Activated CD4-positive, alpha-beta T cell treated with anti-CD3 and anti-CD28 coated beads, Interleukin-2, amount 10 ng/mL, durations not matched to agents 7 days and 5 days (primary cell): ENCODE data around the gene OAS1. TPM values are rescaled to one million over a fixed set of nuclear protein-coding genes. Genes with fewer than 3 reads are reported as not detected.

Experiments used
- CTCF ChIA-PET: fragments of 350-600 bp; sonication (Branson Sonifier 250); formaldehyde crosslinking; loops from one replicate; lab custom pipeline; 2021; ENCODE audit warnings: antibody characterized with exemption; lab: Charles Lee
- POLR2A ChIA-PET: fragments of 350-600 bp; sonication (Branson Sonifier 250); formaldehyde crosslinking; loops from one replicate; lab custom pipeline; 2021; ENCODE audit warnings: antibody characterized with exemption; lab: Charles Lee
- DNase-seq: peaks from one replicate; pipeline ENCODE4 v3.0.0-alpha.2; 2020
- H3K27ac Mint-ChIP-seq: one replicate; pipeline ENCODE4 v1.8.0; 2021; ENCODE audit warnings: mild to moderate bottlenecking, moderate library complexity, mixed read lengths
- H3K27me3 Mint-ChIP-seq: one replicate; pipeline ENCODE4 v1.8.0; 2021; ENCODE audit warnings: mixed read lengths
- H3K36me3 Mint-ChIP-seq: one replicate; pipeline ENCODE4 v1.8.0; 2021; ENCODE audit warnings: low read depth, mixed read lengths
- H3K4me1 Mint-ChIP-seq: one replicate; pipeline ENCODE4 v1.8.0; 2021; ENCODE audit warnings: mixed read lengths
- H3K4me3 Mint-ChIP-seq: one replicate; pipeline ENCODE4 v1.8.0; 2021; ENCODE audit warnings: mild to moderate bottlenecking, moderate library complexity, mixed read lengths
- H3K9me3 Mint-ChIP-seq: one replicate; pipeline ENCODE4 v1.8.0; 2021; ENCODE audit warnings: mixed read lengths
- total RNA-seq, 2 experiments: library from RNA; stranded (reverse); gene quantifications; one replicate each; pipeline ENCODE4 v1.2.3, GENCODE V29; 2021

Gene OAS1
- total RNA-seq, 2 experiments from 2014 or later = 194 to 197 TPM

GRCh38 chr12:112927925-112928324 is 21.2 kb downstream of the OAS1 start:
- no peak overlapping the region for H3K4me3 Mint-ChIP-seq
- H3K27ac Mint-ChIP-seq = no peak overlapping the region
- CTCF ChIA-PET = interaction anchor here (1.3 kb wide), 1 partner anchor 27 kb away, joined by 3 read pairs; no protein-coding TSS in a partner anchor

GRCh38 chr12:112928978-112929377 is 22.2 kb downstream of the OAS1 start:
- Mint-ChIP-seq H3K27me3 (no peaks in the 10 kb centered on the region), H3K9me3 (peaks cover 18% of the 10 kb centered on the region), H3K4me1 (peaks cover 10% of the 10 kb centered on the region), H3K36me3 (peaks cover 63% of the 10 kb centered on the region), H3K4me3 (no peak overlapping the region), H3K27ac (no peak overlapping the region)
- DNase-seq = no peak
- ChIA-PET CTCF (interaction anchor here (0.7 to 1.3 kb wide), 2 partner anchors 13 to 28 kb away, joined by 3 read pairs; no protein-coding TSS in a partner anchor), POLR2A (no interaction called here)

More at GRCh38 chr12:112927925-112928324, 21.2 kb downstream of the OAS1 start:
- peaks cover 18% of the 10 kb centered on the region for H3K9me3 Mint-ChIP-seq
- no peaks in the 10 kb centered on the region for H3K27me3 Mint-ChIP-seq
- peaks cover 73% of the 10 kb centered on the region for H3K36me3 Mint-ChIP-seq
- POLR2A ChIA-PET = no interaction called here
- no peak for DNase-seq
- peaks cover 15% of the 10 kb centered on the region for H3K4me1 Mint-ChIP-seq

DNA sequence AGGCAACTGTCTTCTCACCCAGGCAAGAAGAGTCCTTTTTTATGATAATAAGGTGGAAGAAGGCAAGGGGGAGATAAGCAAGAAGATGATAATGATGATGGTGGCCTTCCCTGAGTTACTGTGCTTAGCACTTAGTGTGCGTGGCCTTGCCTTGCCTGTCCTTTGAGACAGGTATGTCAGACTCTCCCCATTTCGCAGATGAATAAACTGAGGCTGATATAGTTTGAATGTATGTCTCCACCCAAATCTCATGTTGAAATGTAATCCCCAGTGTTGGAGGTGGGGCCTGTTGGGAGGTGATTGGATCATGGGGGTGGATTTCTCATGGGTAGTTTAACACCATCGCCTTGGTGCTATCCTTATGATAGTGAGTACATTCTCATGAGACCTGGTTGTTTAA is 23.0 kb downstream of the OAS1 start:
- POLR2A ChIA-PET = no interaction called here
- CTCF ChIA-PET = no interaction called here

GRCh38 chr12:112930350-112930749 is 23.6 kb downstream of the OAS1 start:
- CTCF ChIA-PET = interaction anchor here (0.6 to 1.5 kb wide), 4 partner anchors 9 to 23 kb away, joined by 3 to 4 read pairs (median 4); no protein-coding TSS in a partner anchor

More for the DNA sequence above, 23.0 kb downstream of the OAS1 start:
- no peak overlapping the region for H3K4me3 Mint-ChIP-seq
- peaks cover 9% of the 10 kb centered on the region for H3K4me1 Mint-ChIP-seq
- H3K27me3 Mint-ChIP-seq = no peaks in the 10 kb centered on the region
- DNase-seq = no peak
- H3K27ac Mint-ChIP-seq = no peak overlapping the region
- peaks cover 17% of the 10 kb centered on the region for H3K9me3 Mint-ChIP-seq
- H3K36me3 Mint-ChIP-seq = peaks cover 56% of the 10 kb centered on the region

GRCh38 chr12:112932485-112933128 is 25.8 kb downstream of the OAS1 start:
- POLR2A ChIA-PET = no interaction called here
- Mint-ChIP-seq H3K4me1 (peaks cover 19% of the 10 kb centered on the region), H3K27ac (no peak overlapping the region)

More at GRCh38 chr12:112930350-112930749, 23.6 kb downstream of the OAS1 start:
- H3K4me1 Mint-ChIP-seq = peaks cover 8% of the 10 kb centered on the region
- H3K27me3 Mint-ChIP-seq = no peaks in the 10 kb centered on the region
- no peak overlapping the region for H3K4me3 Mint-ChIP-seq
- POLR2A ChIA-PET = no interaction called here
- H3K27ac Mint-ChIP-seq = no peak overlapping the region
- peaks cover 50% of the 10 kb centered on the region for H3K36me3 Mint-ChIP-seq
- H3K9me3 Mint-ChIP-seq = peaks cover 15% of the 10 kb centered on the region
- DNase-seq = no peak

DNA sequence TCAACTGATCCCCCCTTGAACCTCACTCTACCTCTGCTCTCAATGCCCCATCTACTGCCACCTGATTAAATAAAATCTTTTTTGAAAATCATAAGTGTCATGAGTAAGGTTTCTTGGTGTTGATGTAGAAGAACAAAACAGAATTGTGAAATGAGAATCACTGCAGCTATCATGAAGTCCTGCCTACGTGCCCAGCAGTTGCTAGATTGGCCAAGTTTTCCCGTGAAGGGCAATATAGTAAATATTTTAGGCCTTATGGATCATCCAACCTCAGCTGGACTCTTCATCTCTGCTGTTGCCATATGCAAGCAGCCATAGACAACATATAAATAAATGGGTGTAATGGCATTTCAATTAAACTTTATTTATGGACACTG is 26.4 kb downstream of the OAS1 start:
- Mint-ChIP-seq H3K27me3 (no peaks in the 10 kb centered on the region), H3K4me3 (no peak overlapping the region), H3K27ac (no peak overlapping the region), H3K9me3 (peaks cover 6% of the 10 kb centered on the region), H3K36me3 (peaks cover 30% of the 10 kb centered on the region), H3K4me1 (peaks cover 23% of the 10 kb centered on the region)
- DNase-seq = no peak
- POLR2A ChIA-PET = no interaction called here
- CTCF ChIA-PET = no interaction called here

More at GRCh38 chr12:112932485-112933128, 25.8 kb downstream of the OAS1 start:
- Mint-ChIP-seq H3K27me3 (no peaks in the 10 kb centered on the region), H3K4me3 (no peak overlapping the region), H3K9me3 (peaks cover 6% of the 10 kb centered on the region), H3K36me3 (peaks cover 32% of the 10 kb centered on the region)
- CTCF ChIA-PET = no interaction called here
- no peak for DNase-seq

GRCh38 chr12:112936264-112936663 is 29.5 kb downstream of the OAS1 start:
- H3K9me3 Mint-ChIP-seq = no peaks in the 10 kb centered on the region
- no peaks in the 10 kb centered on the region for H3K27me3 Mint-ChIP-seq
- peaks cover 41% of the 10 kb centered on the region for H3K4me1 Mint-ChIP-seq
- no peak overlapping the region for H3K27ac Mint-ChIP-seq
- H3K4me3 Mint-ChIP-seq = no peak overlapping the region
- peaks cover 25% of the 10 kb centered on the region for H3K36me3 Mint-ChIP-seq
- DNase-seq = no peak
- CTCF ChIA-PET = interaction anchor here (3.4 kb wide), 1 partner anchor 16 kb away, joined by 10 read pairs; no protein-coding TSS in a partner anchor
- POLR2A ChIA-PET = no interaction called here

DNA sequence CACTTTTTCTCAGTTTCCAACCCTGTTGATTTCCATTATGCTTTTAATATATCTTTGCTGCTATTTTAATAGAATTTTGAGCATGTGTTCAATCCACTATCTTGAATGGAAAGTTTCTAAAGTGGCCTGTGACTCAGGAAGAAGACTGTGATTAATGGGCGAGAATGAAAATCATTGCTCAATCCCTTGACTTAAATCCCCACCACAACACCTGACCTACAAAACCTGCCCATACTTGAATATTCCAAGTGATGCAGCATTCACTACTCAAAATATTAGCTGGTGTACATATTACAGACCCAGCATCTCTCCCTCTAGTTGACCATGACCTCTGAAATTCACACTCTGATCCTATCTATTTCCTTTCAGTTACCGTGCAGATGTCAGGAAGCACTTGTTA is 30.2 kb downstream of the OAS1 start:
- no peak for DNase-seq
- Mint-ChIP-seq H3K4me1 (peaks cover 48% of the 10 kb centered on the region), H3K36me3 (peaks cover 32% of the 10 kb centered on the region), H3K27ac (peak overlapping the region; percentile 47), H3K27me3 (no peaks in the 10 kb centered on the region), H3K9me3 (no peaks in the 10 kb centered on the region), H3K4me3 (no peak overlapping the region)
- POLR2A ChIA-PET = interaction anchor here (0.7 to 1.6 kb wide), 2 partner anchors 30 to 42 kb away, joined by 3 to 14 read pairs; partner anchors contain the start of genes OAS1 and OAS2
- CTCF ChIA-PET = interaction anchor here (1.4 to 3.4 kb wide), 6 partner anchors 12 to 56 kb away, joined by 3 to 13 read pairs (median 6); partner anchors contain the start of gene OAS1

DNA sequence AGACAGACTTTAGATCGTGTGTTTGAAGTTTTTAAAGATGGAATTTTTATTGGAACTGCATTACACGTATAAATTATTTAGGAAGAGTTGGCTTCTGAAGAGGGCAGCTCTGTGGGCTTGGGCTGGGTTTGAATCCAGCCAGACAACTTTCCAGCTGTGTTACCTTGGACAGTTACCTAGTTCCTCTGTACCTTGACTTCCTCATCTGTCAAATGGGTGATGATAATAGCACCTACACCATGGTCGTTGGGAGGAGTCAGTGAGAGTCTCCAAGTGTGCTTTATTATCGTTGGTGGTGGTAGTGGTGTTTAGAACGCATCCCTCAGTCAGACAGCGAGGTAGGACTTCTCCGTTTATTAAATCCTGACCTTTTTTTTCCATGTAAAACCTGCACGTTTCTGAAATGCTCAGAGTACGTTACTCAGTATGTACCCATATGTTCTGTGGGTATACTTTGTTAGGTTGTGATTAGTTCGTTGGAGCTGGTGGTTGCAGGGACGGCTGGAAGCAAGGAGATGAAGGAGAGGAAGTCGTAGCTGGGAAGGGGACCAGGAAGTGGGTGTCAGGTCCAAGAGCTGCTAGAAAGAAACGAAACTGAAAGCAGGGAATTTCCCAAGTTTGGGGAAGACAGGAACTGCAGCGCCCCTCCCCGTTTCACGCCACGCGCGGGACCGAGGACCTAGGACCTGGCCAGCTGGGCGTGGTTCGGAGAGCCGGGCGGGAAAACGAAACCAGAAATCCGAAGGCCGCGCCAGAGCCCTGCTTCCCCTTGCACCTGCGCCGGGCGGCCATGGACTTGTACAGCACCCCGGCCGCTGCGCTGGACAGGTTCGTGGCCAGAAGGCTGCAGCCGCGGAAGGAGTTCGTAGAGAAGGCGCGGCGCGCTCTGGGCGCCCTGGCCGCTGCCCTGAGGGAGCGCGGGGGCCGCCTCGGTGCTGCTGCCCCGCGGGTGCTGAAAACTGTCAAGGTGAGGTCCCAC is 31.3 kb downstream of the OAS1 start, which contains the start of gene OAS3:
Gene OAS3, plus strand, starts transcription at position 734 of the 979 bp plus-strand sequence. Its CDS starts 57 bp downstream, at position 791.
- Mint-ChIP-seq H3K27ac (peak within 1 kb of the TSS; percentile 94), H3K27me3 (no peaks in the 10 kb centered on the region), H3K4me3 (peak within 1 kb of the TSS; percentile 80), H3K36me3 (peaks cover 39% of the 10 kb centered on the region), H3K4me1 (peaks cover 52% of the 10 kb centered on the region), H3K9me3 (no peaks in the 10 kb centered on the region)
- peak; percentile 77 for DNase-seq
- CTCF ChIA-PET = interaction anchor here (1.0 to 3.4 kb wide), 7 partner anchors 13 to 55 kb away, joined by 3 to 13 read pairs (median 6); partner anchors contain the start of gene OAS1
- POLR2A ChIA-PET = interaction anchor here (0.6 to 1.6 kb wide), 5 partner anchors 24 to 1411 kb away, joined by 3 to 14 read pairs (median 4); partner anchors contain the start of genes OAS1 and OAS2

GRCh38 chr12:112938751-112939150 is 32.0 kb downstream of the OAS1 start:
- H3K27ac Mint-ChIP-seq = peak overlapping the region; percentile 94
- ChIA-PET POLR2A (interaction anchor here (1.2 to 1.6 kb wide), 2 partner anchors 32 to 40 kb away, joined by 12 to 14 read pairs; partner anchors contain the start of genes OAS1 and OAS2), CTCF (interaction anchor here (1.0 to 3.4 kb wide), 3 partner anchors 19 to 46 kb away, joined by 3 to 13 read pairs (median 10); no protein-coding TSS in a partner anchor)
- H3K4me1 Mint-ChIP-seq = peaks cover 52% of the 10 kb centered on the region
- H3K9me3 Mint-ChIP-seq = no peaks in the 10 kb centered on the region
- no peak for DNase-seq
- peaks cover 43% of the 10 kb centered on the region for H3K36me3 Mint-ChIP-seq
- peak overlapping the region; percentile 80 for H3K4me3 Mint-ChIP-seq
- no peaks in the 10 kb centered on the region for H3K27me3 Mint-ChIP-seq

DNA sequence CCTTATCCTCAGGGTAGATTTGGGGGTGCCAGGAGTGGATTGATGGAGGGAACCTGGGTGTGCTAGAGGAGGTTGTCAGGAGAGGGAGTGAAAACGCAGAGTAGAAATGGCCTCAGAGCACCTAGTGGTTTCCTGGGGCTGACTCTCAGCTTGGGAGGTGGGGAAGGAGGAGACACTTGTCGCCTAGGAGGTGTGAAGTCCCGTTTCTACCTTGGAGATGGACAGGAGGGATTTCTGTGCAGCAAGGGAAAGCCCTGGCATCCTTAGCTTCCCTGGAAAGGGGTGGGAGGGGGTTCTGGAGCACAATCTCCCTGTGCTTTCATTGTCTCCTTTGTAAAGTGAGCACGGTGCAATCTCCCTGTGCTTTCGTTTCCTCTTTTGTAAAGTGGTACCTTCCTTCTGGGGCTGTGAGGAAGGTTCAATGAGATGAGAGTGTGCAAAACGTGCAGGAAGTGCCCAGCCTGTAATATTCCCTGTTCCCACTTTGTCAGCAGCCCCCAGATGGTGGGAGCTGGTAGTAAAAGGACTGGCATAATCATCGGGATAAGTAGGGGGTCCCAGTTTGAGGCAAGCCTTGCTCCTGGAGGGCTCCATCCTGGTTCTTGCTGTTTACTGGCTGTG is 33.1 kb downstream of the OAS1 start:
- Mint-ChIP-seq H3K4me1 (peaks cover 56% of the 10 kb centered on the region), H3K27me3 (no peaks in the 10 kb centered on the region), H3K36me3 (peaks cover 52% of the 10 kb centered on the region), H3K27ac (peak overlapping the region; percentile 94), H3K9me3 (no peaks in the 10 kb centered on the region), H3K4me3 (peak overlapping the region; percentile 80)
- CTCF ChIA-PET = interaction anchor here (0.7 to 4.4 kb wide), 6 partner anchors 9 to 53 kb away, joined by 3 to 15 read pairs (median 5); partner anchors contain the start of gene OAS2
- POLR2A ChIA-PET = interaction anchor here (2.4 kb wide), 1 partner anchor 38 kb away, joined by 14 read pairs; the partner anchor contains the start of gene OAS2
- DNase-seq = peak; percentile 31
